ENCODE results near the gene GBP6. TPM values are rescaled to one million over a fixed set of nuclear protein-coding genes. Genes with fewer than 3 reads are reported as not detected.

The GBP6 gene
- total RNA-seq, 1 experiment from 2014 or later: not detected

DNA sequence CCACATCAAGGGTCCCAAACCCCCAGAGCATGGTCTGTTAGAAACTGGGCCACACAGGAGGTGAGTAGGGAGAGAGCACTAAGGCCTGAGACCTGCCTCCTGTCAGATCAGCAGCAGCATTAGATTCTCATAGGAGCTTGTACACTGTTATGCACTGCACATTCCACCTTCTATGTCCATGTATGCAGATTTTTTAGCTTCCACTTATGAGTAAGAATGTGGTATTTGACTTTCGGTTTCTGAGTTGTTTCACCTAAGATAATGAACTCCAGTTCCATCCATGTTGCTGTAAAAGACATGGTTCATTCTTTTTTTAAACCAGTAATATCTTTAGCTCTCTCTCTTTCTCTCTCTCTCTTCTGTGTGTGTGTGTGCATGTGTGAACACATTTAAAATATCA is 663 bp upstream of the GBP6 start:
- no peaks in the 10 kb centered on the region for H3K9me3 Mint-ChIP-seq
- ATAC-seq (no peak), DNase-seq (ENCODE audit: low spot score) (no peak)
- no peaks in the 10 kb centered on the region for H3K27me3 Mint-ChIP-seq (ENCODE audit: low read depth)
- TF ChIP-seq NFE2L1 (CRISPR knock-in tag; IDR thresholded peaks at IDR 0.05) (no peak), TP53 (CRISPR knock-in tag; IDR thresholded peaks at IDR 0.05) (no peak), TEAD1 (CRISPR knock-in tag; IDR thresholded peaks at IDR 0.05) (no peak), SMAD3 (CRISPR knock-in tag; IDR thresholded peaks at IDR 0.05; ENCODE audit: borderline replicate concordance) (no peak), ZNF232 (CRISPR knock-in tag; IDR thresholded peaks at IDR 0.05) (no peak), STAT6 (CRISPR knock-in tag; conservative IDR thresholded peaks at IDR 0.05; ENCODE audit: low read depth) (no peak), ZNF416 (CRISPR knock-in tag; IDR thresholded peaks at IDR 0.05) (no peak)
- TF ChIP-seq, protein P1, sequence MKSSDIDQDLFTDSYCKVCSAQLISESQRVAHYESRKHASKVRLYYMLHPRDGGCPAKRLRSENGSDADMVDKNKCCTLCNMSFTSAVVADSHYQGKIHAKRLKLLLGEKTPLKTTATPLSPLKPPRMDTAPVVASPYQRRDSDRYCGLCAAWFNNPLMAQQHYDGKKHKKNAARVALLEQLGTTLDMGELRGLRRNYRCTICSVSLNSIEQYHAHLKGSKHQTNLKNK (CRISPR knock-in tag; IDR thresholded peaks at IDR 0.05): no peak
- TF ChIP-seq, protein P2, sequence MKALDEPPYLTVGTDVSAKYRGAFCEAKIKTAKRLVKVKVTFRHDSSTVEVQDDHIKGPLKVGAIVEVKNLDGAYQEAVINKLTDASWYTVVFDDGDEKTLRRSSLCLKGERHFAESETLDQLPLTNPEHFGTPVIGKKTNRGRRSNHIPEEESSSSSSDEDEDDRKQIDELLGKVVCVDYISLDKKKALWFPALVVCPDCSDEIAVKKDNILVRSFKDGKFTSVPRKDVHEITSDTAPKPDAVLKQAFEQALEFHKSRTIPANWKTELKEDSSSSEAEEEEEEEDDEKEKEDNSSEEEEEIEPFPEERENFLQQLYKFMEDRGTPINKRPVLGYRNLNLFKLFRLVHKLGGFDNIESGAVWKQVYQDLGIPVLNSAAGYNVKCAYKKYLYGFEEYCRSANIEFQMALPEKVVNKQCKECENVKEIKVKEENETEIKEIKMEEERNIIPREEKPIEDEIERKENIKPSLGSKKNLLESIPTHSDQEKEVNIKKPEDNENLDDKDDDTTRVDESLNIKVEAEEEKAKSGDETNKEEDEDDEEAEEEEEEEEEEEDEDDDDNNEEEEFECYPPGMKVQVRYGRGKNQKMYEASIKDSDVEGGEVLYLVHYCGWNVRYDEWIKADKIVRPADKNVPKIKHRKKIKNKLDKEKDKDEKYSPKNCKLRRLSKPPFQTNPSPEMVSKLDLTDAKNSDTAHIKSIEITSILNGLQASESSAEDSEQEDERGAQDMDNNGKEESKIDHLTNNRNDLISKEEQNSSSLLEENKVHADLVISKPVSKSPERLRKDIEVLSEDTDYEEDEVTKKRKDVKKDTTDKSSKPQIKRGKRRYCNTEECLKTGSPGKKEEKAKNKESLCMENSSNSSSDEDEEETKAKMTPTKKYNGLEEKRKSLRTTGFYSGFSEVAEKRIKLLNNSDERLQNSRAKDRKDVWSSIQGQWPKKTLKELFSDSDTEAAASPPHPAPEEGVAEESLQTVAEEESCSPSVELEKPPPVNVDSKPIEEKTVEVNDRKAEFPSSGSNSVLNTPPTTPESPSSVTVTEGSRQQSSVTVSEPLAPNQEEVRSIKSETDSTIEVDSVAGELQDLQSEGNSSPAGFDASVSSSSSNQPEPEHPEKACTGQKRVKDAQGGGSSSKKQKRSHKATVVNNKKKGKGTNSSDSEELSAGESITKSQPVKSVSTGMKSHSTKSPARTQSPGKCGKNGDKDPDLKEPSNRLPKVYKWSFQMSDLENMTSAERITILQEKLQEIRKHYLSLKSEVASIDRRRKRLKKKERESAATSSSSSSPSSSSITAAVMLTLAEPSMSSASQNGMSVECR (CRISPR knock-in tag; IDR thresholded peaks at IDR 0.05; ENCODE audit: borderline replicate concordance): no peak
- TF ChIP-seq, protein P3, sequence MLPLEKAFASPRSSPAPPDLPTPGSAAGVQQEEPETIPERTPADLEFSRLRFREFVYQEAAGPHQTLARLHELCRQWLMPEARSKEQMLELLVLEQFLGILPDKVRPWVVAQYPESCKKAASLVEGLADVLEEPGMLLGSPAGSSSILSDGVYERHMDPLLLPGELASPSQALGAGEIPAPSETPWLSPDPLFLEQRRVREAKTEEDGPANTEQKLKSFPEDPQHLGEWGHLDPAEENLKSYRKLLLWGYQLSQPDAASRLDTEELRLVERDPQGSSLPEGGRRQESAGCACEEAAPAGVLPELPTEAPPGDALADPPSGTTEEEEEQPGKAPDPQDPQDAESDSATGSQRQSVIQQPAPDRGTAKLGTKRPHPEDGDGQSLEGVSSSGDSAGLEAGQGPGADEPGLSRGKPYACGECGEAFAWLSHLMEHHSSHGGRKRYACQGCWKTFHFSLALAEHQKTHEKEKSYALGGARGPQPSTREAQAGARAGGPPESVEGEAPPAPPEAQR (CRISPR knock-in tag; IDR thresholded peaks at IDR 0.05): no peak
- TF ChIP-seq, protein P4, sequence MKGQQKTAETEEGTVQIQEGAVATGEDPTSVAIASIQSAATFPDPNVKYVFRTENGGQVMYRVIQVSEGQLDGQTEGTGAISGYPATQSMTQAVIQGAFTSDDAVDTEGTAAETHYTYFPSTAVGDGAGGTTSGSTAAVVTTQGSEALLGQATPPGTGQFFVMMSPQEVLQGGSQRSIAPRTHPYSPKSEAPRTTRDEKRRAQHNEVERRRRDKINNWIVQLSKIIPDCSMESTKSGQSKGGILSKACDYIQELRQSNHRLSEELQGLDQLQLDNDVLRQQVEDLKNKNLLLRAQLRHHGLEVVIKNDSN (CRISPR knock-in tag; IDR thresholded peaks at IDR 0.05): no peak
- ChIA-PET CTCF (interaction anchor here (1.3 kb wide), 1 partner anchor 277 kb away, joined by 4 read pairs; no protein-coding TSS in a partner anchor), POLR2A (no interaction called here)
- H3K4me1 Mint-ChIP-seq: peaks cover 39% of the 10 kb centered on the region
- no peak overlapping the region for H3K4me3 Mint-ChIP-seq
- no peaks in the 10 kb centered on the region for H3K36me3 Mint-ChIP-seq
- H3K27ac Mint-ChIP-seq: no peak overlapping the region

DNA sequence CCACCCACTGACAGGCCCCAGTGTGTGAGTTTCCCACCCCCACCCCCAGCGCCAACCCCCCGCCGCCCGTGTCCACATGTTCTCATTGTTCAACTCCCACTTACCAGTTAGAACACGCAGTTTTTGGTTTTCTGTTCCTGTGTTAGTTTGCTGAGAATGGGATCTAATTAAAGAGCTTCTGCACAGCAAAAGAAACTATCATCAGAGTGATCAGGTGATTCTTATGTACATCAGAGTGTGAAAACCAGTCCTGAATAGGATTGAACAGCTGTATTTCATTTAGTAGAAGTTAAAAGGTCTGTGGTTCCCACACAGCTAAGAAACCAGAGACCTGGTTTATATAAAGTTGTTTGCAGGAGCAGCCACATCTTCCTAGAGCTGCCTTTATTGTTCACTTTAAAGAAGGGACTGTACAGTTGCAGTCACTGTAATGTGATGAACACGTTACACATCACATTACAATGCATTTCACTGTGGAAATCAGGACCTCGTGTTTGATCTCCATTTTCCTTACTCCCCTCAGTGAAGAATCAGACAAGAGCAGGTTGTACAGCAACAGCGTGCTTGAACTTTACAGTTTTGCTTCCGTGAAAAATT is 1.2 kb downstream of the GBP6 start:
- H3K27ac Mint-ChIP-seq: no peak overlapping the region
- no peaks in the 10 kb centered on the region for H3K27me3 Mint-ChIP-seq (ENCODE audit: low read depth)
- no peak overlapping the region for H3K4me3 Mint-ChIP-seq
- CTCF ChIA-PET: interaction anchor here (0.6 to 1.9 kb wide), 3 partner anchors 40 to 279 kb away, joined by 3 to 5 read pairs (median 4); no protein-coding TSS in a partner anchor
- ATAC-seq: no peak
- H3K4me1 Mint-ChIP-seq: peaks cover 38% of the 10 kb centered on the region
- POLR2A ChIA-PET: no interaction called here
- no peaks in the 10 kb centered on the region for H3K9me3 Mint-ChIP-seq
- TF ChIP-seq ZNF121 (CRISPR knock-in tag; IDR thresholded peaks at IDR 0.05): no peak
- DNase-seq (ENCODE audit: low spot score): no peak
- H3K36me3 Mint-ChIP-seq: no peaks in the 10 kb centered on the region

- no peaks in the 10 kb centered on the region for H3K36me3 Mint-ChIP-seq
- ChIA-PET POLR2A (no interaction called here), CTCF (no interaction called here)
- H3K4me3 Mint-ChIP-seq: no peak overlapping the region
- H3K4me1 Mint-ChIP-seq: peaks cover 23% of the 10 kb centered on the region
- H3K27me3 Mint-ChIP-seq (ENCODE audit: low read depth): no peaks in the 10 kb centered on the region
- ATAC-seq (no peak), DNase-seq (ENCODE audit: low spot score) (no peak)
- no peaks in the 10 kb centered on the region for H3K9me3 Mint-ChIP-seq
- no peak overlapping the region for H3K27ac Mint-ChIP-seq
- TF ChIP-seq FOXP4 (CRISPR knock-in tag; IDR thresholded peaks at IDR 0.05): no peak
- no peak for TF ChIP-seq ZNF232 (CRISPR knock-in tag; IDR thresholded peaks at IDR 0.05)
- no peak for TF ChIP-seq STAT6 (CRISPR knock-in tag; conservative IDR thresholded peaks at IDR 0.05; ENCODE audit: low read depth)
- no peak for TF ChIP-seq SMAD4 (CRISPR knock-in tag; IDR thresholded peaks at IDR 0.05)
- no peak for TF ChIP-seq ZNF138 (CRISPR knock-in tag; conservative IDR thresholded peaks at IDR 0.05)
- TF ChIP-seq, protein P1 (CRISPR knock-in tag; IDR thresholded peaks at IDR 0.05): no peak
Measured at GRCh38 chr1:89367221-89367620, 3.4 kb downstream of the GBP6 start.
